Stimulated activated naive CD8-positive, alpha-beta T cell treated with anti-CD3 and anti-CD28 coated beads, Interleukin-15, amount 100 ng/mL, for 72 hours (primary cell): ENCODE measurements around the gene REV1.
"Not testable (repeated sequence)": the region's sequence is repeated elsewhere in the genome, so short reads cannot be mapped to it uniquely, and the experiment has no call there.

Experiments used
- ATAC-seq: fragments of 150-1000 bp; cut with Tn5 transposase; 2 replicates; pipeline ENCODE4 v1.10.0; 2021; ENCODE audit warnings: mild to moderate bottlenecking, moderate library complexity
- DNase-seq, 2 donors: peaks; one replicate each; pipeline ENCODE4 v3.0.0; 2021 to 2022
- H3K27ac Mint-ChIP-seq, 2 donors: one replicate each; pipeline ENCODE4 v1.8.0; 2022; ENCODE audit warnings: mild to moderate bottlenecking in 2 of 2, mixed read lengths in 2 of 2, moderate library complexity in 2 of 2
- H3K27me3 Mint-ChIP-seq: one replicate; pipeline ENCODE4 v1.8.0; 2022; ENCODE audit warnings: mixed read lengths
- H3K4me1 Mint-ChIP-seq: one replicate; pipeline ENCODE4 v1.8.0; 2022; ENCODE audit warnings: mild to moderate bottlenecking, mixed read lengths
- H3K4me3 Mint-ChIP-seq, 2 donors: one replicate each; pipeline ENCODE4 v1.8.0; 2022; ENCODE audit warnings: mild to moderate bottlenecking in 2 of 2, mixed read lengths in 2 of 2, moderate library complexity in 1 of 2
- H3K9me3 Mint-ChIP-seq, 2 donors: one replicate each; pipeline ENCODE4 v1.8.0; 2022; ENCODE audit warnings: mixed read lengths in 2 of 2

Gene REV1

GRCh38 chr2:99472600-99472960, 17.2 kb downstream of the REV1 start:
- DNase-seq (no peak), ATAC-seq (no peak)
- Mint-ChIP-seq H3K27ac (no peak overlapping the region), H3K4me1 (peaks cover 52% of the 10 kb centered on the region), H3K4me3 (no peak overlapping the region), H3K9me3 (peaks cover 0 to 6% of the 10 kb centered on the region in 2 donors), H3K27me3 (no peaks in the 10 kb centered on the region)

GRCh38 chr2:99471654-99472599, 17.9 kb downstream of the REV1 start:
- no peak overlapping the region for H3K4me3 Mint-ChIP-seq
- H3K27ac Mint-ChIP-seq = no peak overlapping the region
- DNase-seq (no peak), ATAC-seq (no peak)
- peaks cover 53% of the 10 kb centered on the region for H3K4me1 Mint-ChIP-seq
- H3K9me3 Mint-ChIP-seq = peaks cover 0 to 6% of the 10 kb centered on the region in 2 donors
- H3K27me3 Mint-ChIP-seq = no peaks in the 10 kb centered on the region

- H3K4me1 Mint-ChIP-seq = peaks cover 51% of the 10 kb centered on the region
- no peak for DNase-seq
- ATAC-seq = no peak
- H3K4me3 Mint-ChIP-seq = no peak overlapping the region
- peaks cover 0 to 6% of the 10 kb centered on the region in 2 donors for H3K9me3 Mint-ChIP-seq
- H3K27ac Mint-ChIP-seq = no peak overlapping the region
- H3K27me3 Mint-ChIP-seq = no peaks in the 10 kb centered on the region
Measured at GRCh38 chr2:99470957-99471356, 18.9 kb downstream of the REV1 start.

GRCh38 chr2:99470459-99470858, 19.4 kb downstream of the REV1 start:
- H3K4me3 Mint-ChIP-seq, ATAC-seq, DNase-seq, H3K27me3 Mint-ChIP-seq, H3K27ac Mint-ChIP-seq, H3K9me3 Mint-ChIP-seq: not testable (repeated sequence)
- H3K4me1 Mint-ChIP-seq = peaks cover 53% of the 10 kb centered on the region

GRCh38 chr2:99469394-99469793, 20.4 kb downstream of the REV1 start:
- H3K4me3 Mint-ChIP-seq = no peak overlapping the region
- H3K9me3 Mint-ChIP-seq = peaks cover 0 to 6% of the 10 kb centered on the region in 2 donors
- no peak for ATAC-seq
- H3K27me3 Mint-ChIP-seq = no peaks in the 10 kb centered on the region
- peaks cover 43% of the 10 kb centered on the region for H3K4me1 Mint-ChIP-seq
- H3K27ac Mint-ChIP-seq = no peak overlapping the region
- no peak for DNase-seq

- Mint-ChIP-seq H3K27ac (no peak overlapping the region), H3K27me3 (no peaks in the 10 kb centered on the region), H3K4me3 (no peak overlapping the region), H3K9me3 (peaks cover 0 to 6% of the 10 kb centered on the region in 2 donors), H3K4me1 (peaks cover 39% of the 10 kb centered on the region)
- no peak for ATAC-seq
- no peak for DNase-seq
Measured at GRCh38 chr2:99468155-99468554, 21.7 kb downstream of the REV1 start.

GRCh38 chr2:99467390-99467789, 22.4 kb downstream of the REV1 start:
- Mint-ChIP-seq H3K27ac (no peak overlapping the region), H3K9me3 (peaks cover 0 to 6% of the 10 kb centered on the region in 2 donors), H3K4me1 (peaks cover 39% of the 10 kb centered on the region), H3K27me3 (no peaks in the 10 kb centered on the region), H3K4me3 (no peak overlapping the region)
- DNase-seq = no peak
- no peak for ATAC-seq

GRCh38 chr2:99461828-99462483, 27.9 kb downstream of the REV1 start:
- Mint-ChIP-seq H3K9me3 (no peaks in the 10 kb centered on the region), H3K27me3 (no peaks in the 10 kb centered on the region), H3K4me1 (peaks cover 4% of the 10 kb centered on the region), H3K27ac (no peak overlapping the region), H3K4me3 (no peak overlapping the region)
- ATAC-seq (no peak), DNase-seq (no peak)

- ATAC-seq (no peak), DNase-seq (no peak)
- Mint-ChIP-seq H3K27ac (no peak overlapping the region), H3K9me3 (no peaks in the 10 kb centered on the region), H3K4me3 (no peak overlapping the region), H3K27me3 (no peaks in the 10 kb centered on the region), H3K4me1 (peaks cover 6% of the 10 kb centered on the region)
Measured at GRCh38 chr2:99458529-99458928, 31.3 kb downstream of the REV1 start.

- no peak for DNase-seq
- Mint-ChIP-seq H3K9me3 (no peaks in the 10 kb centered on the region), H3K4me3 (no peak overlapping the region), H3K4me1 (peaks cover 6% of the 10 kb centered on the region), H3K27ac (no peak overlapping the region), H3K27me3 (no peaks in the 10 kb centered on the region)
- no peak for ATAC-seq
Measured at GRCh38 chr2:99451686-99452085, 38.1 kb downstream of the REV1 start.

- ATAC-seq = no peak
- Mint-ChIP-seq H3K27ac (no peak overlapping the region), H3K27me3 (no peaks in the 10 kb centered on the region), H3K4me1 (peaks cover 6% of the 10 kb centered on the region), H3K4me3 (no peak overlapping the region), H3K9me3 (no peaks in the 10 kb centered on the region)
- no peak for DNase-seq
Measured at GRCh38 chr2:99451280-99451679, 38.5 kb downstream of the REV1 start.

- H3K4me3 Mint-ChIP-seq = no peak overlapping the region
- peaks cover 6% of the 10 kb centered on the region for H3K4me1 Mint-ChIP-seq
- no peak overlapping the region for H3K27ac Mint-ChIP-seq
- no peaks in the 10 kb centered on the region for H3K27me3 Mint-ChIP-seq
- H3K9me3 Mint-ChIP-seq = no peaks in the 10 kb centered on the region
- ATAC-seq = no peak
- no peak for DNase-seq
Measured at GRCh38 chr2:99450199-99450598, 39.6 kb downstream of the REV1 start.

- H3K27ac Mint-ChIP-seq = no peak overlapping the region
- H3K4me3 Mint-ChIP-seq = no peak overlapping the region
- no peaks in the 10 kb centered on the region for H3K9me3 Mint-ChIP-seq
- no peaks in the 10 kb centered on the region for H3K27me3 Mint-ChIP-seq
- no peak for ATAC-seq
- H3K4me1 Mint-ChIP-seq = peaks cover 19% of the 10 kb centered on the region
- DNase-seq = no peak
Measured at GRCh38 chr2:99448556-99448955, 41.3 kb downstream of the REV1 start.

GRCh38 chr2:99445065-99445464, 44.8 kb downstream of the REV1 start:
- Mint-ChIP-seq H3K27me3 (no peaks in the 10 kb centered on the region), H3K4me1 (peaks cover 19% of the 10 kb centered on the region), H3K27ac (no peak overlapping the region), H3K9me3 (no peaks in the 10 kb centered on the region), H3K4me3 (no peak overlapping the region)
- ATAC-seq (no peak), DNase-seq (no peak)

GRCh38 chr2:99444222-99444621, 45.6 kb downstream of the REV1 start:
- DNase-seq (no peak), ATAC-seq (no peak)
- H3K4me1 Mint-ChIP-seq = peaks cover 19% of the 10 kb centered on the region
- H3K27ac Mint-ChIP-seq = peak overlapping the region in 1 of 2 donors; percentile 51
- no peaks in the 10 kb centered on the region for H3K9me3 Mint-ChIP-seq
- no peaks in the 10 kb centered on the region for H3K27me3 Mint-ChIP-seq
- no peak overlapping the region for H3K4me3 Mint-ChIP-seq

- no peak for ATAC-seq
- no peak overlapping the region for H3K4me3 Mint-ChIP-seq
Measured at GRCh38 chr2:99442837-99443236, 47.0 kb downstream of the REV1 start.

More at GRCh38 chr2:99442837-99443236, 47.0 kb downstream of the REV1 start:
- no peak overlapping the region for H3K27ac Mint-ChIP-seq
- no peak for DNase-seq
- H3K27me3 Mint-ChIP-seq = no peaks in the 10 kb centered on the region
- H3K4me1 Mint-ChIP-seq = peaks cover 19% of the 10 kb centered on the region
- H3K9me3 Mint-ChIP-seq = no peaks in the 10 kb centered on the region
